WTC11 (cell line): ENCODE results near the gene KHSRP. TPM values are rescaled to one million over a fixed set of nuclear protein-coding genes. Genes with fewer than 3 reads are reported as not detected.

Experiments
- ATAC-seq: fragments of 200-7000 bp; cut with Tn5 transposase; 2 replicates; pipeline ENCODE4 v1.10.0; 2021; ENCODE audit warnings: mild to moderate bottlenecking, moderate library complexity
- CTCF ChIA-PET: fragments of 300-600 bp; sonication (Branson Sonifier 250); formaldehyde crosslinking; loops from one replicate; lab custom pipeline; 2021; ENCODE audit warnings: antibody characterized with exemption; lab: Charles Lee
- POLR2A ChIA-PET: fragments of 350-600 bp; sonication (Branson Sonifier 250); formaldehyde crosslinking; loops from one replicate; lab custom pipeline; 2021; ENCODE audit warnings: antibody characterized with exemption; lab: Charles Lee
- DNase-seq: peaks from one replicate; pipeline ENCODE4 v3.0.0; 2021; ENCODE audit warnings: low spot score
- H3K27ac Mint-ChIP-seq: 2 replicates; pipeline ENCODE4 v1.8.0; 2021; ENCODE audit warnings: mixed read lengths
- H3K27me3 Mint-ChIP-seq: 2 replicates; pipeline ENCODE4 v1.8.0; 2021; ENCODE audit warnings: low read depth, mild to moderate bottlenecking, moderate library complexity, mixed read lengths
- H3K36me3 Mint-ChIP-seq: 2 replicates; pipeline ENCODE4 v1.8.0; 2021; ENCODE audit warnings: mixed read lengths
- H3K4me1 Mint-ChIP-seq: 2 replicates; pipeline ENCODE4 v1.8.0; 2022; ENCODE audit warnings: mixed read lengths
- H3K4me3 Mint-ChIP-seq: 2 replicates; pipeline ENCODE4 v1.8.0; 2021; ENCODE audit warnings: mild to moderate bottlenecking, moderate library complexity, mixed read lengths
- H3K9me3 Mint-ChIP-seq: 2 replicates; pipeline ENCODE4 v1.8.0; 2021; ENCODE audit warnings: mixed read lengths
- EMX1 ChIP-seq: fragments of 250-450 bp; sonication (Bioruptor Pico); IDR thresholded peaks from 2 replicates; pipeline ENCODE4 v1.8.0; 2021; ENCODE audit warnings: mild to moderate bottlenecking
- FOXK1 ChIP-seq: sonication (generic); formaldehyde crosslinking; IDR thresholded peaks from 2 replicates; pipeline ENCODE4 v1.8.0; 2022; ENCODE audit warnings: mild to moderate bottlenecking, moderate library complexity, missing genetic modification reagents
- GTF2I ChIP-seq: fragments of 250-450 bp; sonication (Bioruptor Pico); conservative IDR thresholded peaks from 2 replicates; pipeline ENCODE4 v1.4.0; 2021; ENCODE audit warnings: mild to moderate bottlenecking
- JAZF1 ChIP-seq: fragments of 250-450 bp; sonication (Bioruptor Pico); IDR thresholded peaks from 2 replicates; pipeline ENCODE4 v1.9.0; 2021; ENCODE audit warnings: moderate library complexity, mild to moderate bottlenecking, inconsistent platforms
- NFE2L1 ChIP-seq: sonication (generic); formaldehyde crosslinking; IDR thresholded peaks from 2 replicates; pipeline ENCODE4 v1.8.1; 2023; ENCODE audit warnings: missing genetic modification reagents
- RORB ChIP-seq: fragments of 250-450 bp; sonication (Bioruptor Pico); IDR thresholded peaks from 2 replicates; pipeline ENCODE4 v1.9.0; 2021; ENCODE audit warnings: mild to moderate bottlenecking
- ZNF138 ChIP-seq: sonication (generic); formaldehyde crosslinking; conservative IDR thresholded peaks from 2 replicates; pipeline ENCODE4 v1.8.1; 2022; ENCODE audit warnings: mild to moderate bottlenecking, moderate library complexity, missing genetic modification reagents
- total RNA-seq: library from RNA; stranded (reverse); gene quantifications from 3 replicates; pipeline ENCODE4 v1.2.3, GENCODE V29; 2021
- TF ChIP-seq, protein P1 (sequence below): fragments of 250-450 bp; sonication (Bioruptor Pico); IDR thresholded peaks from 2 replicates; pipeline ENCODE4 v1.9.0; 2021; ENCODE audit warnings: mild to moderate bottlenecking
- TF ChIP-seq, protein P2 (sequence below): sonication (generic); formaldehyde crosslinking; IDR thresholded peaks from 2 replicates; pipeline ENCODE4 v1.8.0; 2023; ENCODE audit warnings: missing genetic modification reagents, mild to moderate bottlenecking, borderline replicate concordance
- TF ChIP-seq, protein P3 (sequence below): sonication (generic); formaldehyde crosslinking; IDR thresholded peaks from 2 replicates; pipeline ENCODE4 v1.8.1; 2023; ENCODE audit warnings: mild to moderate bottlenecking, moderate library complexity, missing genetic modification reagents
- TF ChIP-seq, protein P4 (sequence below): sonication (generic); formaldehyde crosslinking; IDR thresholded peaks from 2 replicates; pipeline ENCODE4 v1.8.1; 2023; ENCODE audit warnings: mild to moderate bottlenecking, missing genetic modification reagents
- TF ChIP-seq, protein P5 (sequence below): sonication (generic); formaldehyde crosslinking; IDR thresholded peaks from 2 replicates; pipeline ENCODE4 v1.8.0; 2023; ENCODE audit warnings: missing genetic modification reagents
- TF ChIP-seq, protein P6 (sequence below): fragments of 200-600 bp; IDR thresholded peaks from 2 replicates; pipeline ENCODE4 v1.8.0; 2022; ENCODE audit warnings: antibody characterized with exemption
- TF ChIP-seq, protein P7 (sequence below): sonication (generic); formaldehyde crosslinking; IDR thresholded peaks from 2 replicates; pipeline ENCODE4 v1.8.0; 2022; ENCODE audit warnings: mild to moderate bottlenecking, missing genetic modification reagents
- TF ChIP-seq, protein P8 (sequence below): sonication (generic); formaldehyde crosslinking; IDR thresholded peaks from 2 replicates; pipeline ENCODE4 v1.8.1; 2023; ENCODE audit warnings: mild to moderate bottlenecking, missing genetic modification reagents
- TF ChIP-seq, protein P9 (sequence below): fragments of 250-450 bp; sonication (Bioruptor Pico); IDR thresholded peaks from 2 replicates; pipeline ENCODE4 v1.9.0; 2021; ENCODE audit warnings: moderate library complexity, mild to moderate bottlenecking, inconsistent platforms, borderline replicate concordance
- TF ChIP-seq, protein P10 (sequence below): sonication (generic); formaldehyde crosslinking; IDR thresholded peaks from 2 replicates; pipeline ENCODE4 v1.8.1; 2022; ENCODE audit warnings: low read depth, mild to moderate bottlenecking, moderate library complexity, missing genetic modification reagents, borderline replicate concordance

Gene KHSRP
- total RNA-seq, 1 experiment from 2014 or later, result 572 TPM

DNA sequence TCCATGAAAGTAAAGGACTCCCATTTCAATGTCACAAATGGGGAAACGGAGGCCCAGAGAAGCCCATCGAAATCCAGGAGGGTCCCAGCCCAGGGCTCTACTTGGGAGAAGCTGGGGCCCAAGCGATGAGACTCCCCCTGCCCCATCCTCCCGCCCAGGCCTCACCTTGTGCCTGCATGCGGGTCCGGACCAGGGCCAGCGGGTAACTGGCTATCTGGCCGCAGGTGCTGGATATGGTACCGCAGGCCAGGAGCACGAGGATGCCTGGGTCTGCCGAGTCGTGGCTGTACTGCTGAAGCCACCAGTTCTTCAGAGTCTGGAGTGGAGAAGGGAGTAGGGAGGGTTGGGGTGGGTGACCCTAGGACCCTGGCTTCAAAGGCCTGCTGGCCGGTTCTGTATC lies 19.4 kb upstream of the KHSRP start (continued):
- TF ChIP-seq, protein P1, sequence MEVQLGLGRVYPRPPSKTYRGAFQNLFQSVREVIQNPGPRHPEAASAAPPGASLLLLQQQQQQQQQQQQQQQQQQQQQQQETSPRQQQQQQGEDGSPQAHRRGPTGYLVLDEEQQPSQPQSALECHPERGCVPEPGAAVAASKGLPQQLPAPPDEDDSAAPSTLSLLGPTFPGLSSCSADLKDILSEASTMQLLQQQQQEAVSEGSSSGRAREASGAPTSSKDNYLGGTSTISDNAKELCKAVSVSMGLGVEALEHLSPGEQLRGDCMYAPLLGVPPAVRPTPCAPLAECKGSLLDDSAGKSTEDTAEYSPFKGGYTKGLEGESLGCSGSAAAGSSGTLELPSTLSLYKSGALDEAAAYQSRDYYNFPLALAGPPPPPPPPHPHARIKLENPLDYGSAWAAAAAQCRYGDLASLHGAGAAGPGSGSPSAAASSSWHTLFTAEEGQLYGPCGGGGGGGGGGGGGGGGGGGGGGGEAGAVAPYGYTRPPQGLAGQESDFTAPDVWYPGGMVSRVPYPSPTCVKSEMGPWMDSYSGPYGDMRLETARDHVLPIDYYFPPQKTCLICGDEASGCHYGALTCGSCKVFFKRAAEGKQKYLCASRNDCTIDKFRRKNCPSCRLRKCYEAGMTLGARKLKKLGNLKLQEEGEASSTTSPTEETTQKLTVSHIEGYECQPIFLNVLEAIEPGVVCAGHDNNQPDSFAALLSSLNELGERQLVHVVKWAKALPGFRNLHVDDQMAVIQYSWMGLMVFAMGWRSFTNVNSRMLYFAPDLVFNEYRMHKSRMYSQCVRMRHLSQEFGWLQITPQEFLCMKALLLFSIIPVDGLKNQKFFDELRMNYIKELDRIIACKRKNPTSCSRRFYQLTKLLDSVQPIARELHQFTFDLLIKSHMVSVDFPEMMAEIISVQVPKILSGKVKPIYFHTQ (CRISPR knock-in tag), result no peak
- TF ChIP-seq, protein P2, sequence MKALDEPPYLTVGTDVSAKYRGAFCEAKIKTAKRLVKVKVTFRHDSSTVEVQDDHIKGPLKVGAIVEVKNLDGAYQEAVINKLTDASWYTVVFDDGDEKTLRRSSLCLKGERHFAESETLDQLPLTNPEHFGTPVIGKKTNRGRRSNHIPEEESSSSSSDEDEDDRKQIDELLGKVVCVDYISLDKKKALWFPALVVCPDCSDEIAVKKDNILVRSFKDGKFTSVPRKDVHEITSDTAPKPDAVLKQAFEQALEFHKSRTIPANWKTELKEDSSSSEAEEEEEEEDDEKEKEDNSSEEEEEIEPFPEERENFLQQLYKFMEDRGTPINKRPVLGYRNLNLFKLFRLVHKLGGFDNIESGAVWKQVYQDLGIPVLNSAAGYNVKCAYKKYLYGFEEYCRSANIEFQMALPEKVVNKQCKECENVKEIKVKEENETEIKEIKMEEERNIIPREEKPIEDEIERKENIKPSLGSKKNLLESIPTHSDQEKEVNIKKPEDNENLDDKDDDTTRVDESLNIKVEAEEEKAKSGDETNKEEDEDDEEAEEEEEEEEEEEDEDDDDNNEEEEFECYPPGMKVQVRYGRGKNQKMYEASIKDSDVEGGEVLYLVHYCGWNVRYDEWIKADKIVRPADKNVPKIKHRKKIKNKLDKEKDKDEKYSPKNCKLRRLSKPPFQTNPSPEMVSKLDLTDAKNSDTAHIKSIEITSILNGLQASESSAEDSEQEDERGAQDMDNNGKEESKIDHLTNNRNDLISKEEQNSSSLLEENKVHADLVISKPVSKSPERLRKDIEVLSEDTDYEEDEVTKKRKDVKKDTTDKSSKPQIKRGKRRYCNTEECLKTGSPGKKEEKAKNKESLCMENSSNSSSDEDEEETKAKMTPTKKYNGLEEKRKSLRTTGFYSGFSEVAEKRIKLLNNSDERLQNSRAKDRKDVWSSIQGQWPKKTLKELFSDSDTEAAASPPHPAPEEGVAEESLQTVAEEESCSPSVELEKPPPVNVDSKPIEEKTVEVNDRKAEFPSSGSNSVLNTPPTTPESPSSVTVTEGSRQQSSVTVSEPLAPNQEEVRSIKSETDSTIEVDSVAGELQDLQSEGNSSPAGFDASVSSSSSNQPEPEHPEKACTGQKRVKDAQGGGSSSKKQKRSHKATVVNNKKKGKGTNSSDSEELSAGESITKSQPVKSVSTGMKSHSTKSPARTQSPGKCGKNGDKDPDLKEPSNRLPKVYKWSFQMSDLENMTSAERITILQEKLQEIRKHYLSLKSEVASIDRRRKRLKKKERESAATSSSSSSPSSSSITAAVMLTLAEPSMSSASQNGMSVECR (CRISPR knock-in tag), result no peak

DNA sequence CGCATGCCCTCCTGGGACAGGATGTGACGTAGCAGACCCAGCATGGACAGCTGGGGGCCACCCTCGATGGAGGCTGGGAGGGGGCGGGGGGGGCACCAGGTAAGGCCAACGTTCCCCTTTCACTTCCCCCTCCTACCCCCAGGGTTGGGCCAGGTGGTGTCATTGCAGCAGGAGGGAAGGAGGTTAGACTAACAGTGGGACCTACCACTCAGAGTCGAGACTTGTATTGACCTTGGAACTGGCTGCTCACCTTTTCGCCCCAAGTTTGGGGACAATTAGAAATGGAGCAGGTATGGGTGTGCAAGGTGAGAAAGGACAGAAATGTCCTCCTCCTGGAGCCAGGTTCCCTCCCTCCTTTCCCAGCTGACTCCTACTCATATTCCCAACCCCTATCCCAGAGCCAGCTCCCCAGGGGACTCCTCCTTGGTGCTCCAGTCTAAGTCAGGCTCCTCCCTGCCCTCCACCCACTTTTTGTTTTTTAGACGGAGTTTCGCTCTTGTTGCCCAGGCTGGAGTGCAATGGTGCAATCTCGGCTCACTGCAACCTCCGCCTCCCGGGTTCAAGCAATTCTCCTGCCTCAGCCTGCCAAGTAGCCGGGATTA lies 17.6 kb upstream of the KHSRP start:
- ATAC-seq, result no peak
- H3K4me3 Mint-ChIP-seq, result no peak overlapping the region
- peaks cover 11% of the 10 kb centered on the region for H3K36me3 Mint-ChIP-seq
- no peak overlapping the region for H3K27ac Mint-ChIP-seq
- H3K4me1 Mint-ChIP-seq, result no peaks in the 10 kb centered on the region
- DNase-seq, result no peak
- no peaks in the 10 kb centered on the region for H3K27me3 Mint-ChIP-seq
- ChIA-PET POLR2A (no interaction called here), CTCF (no interaction called here)
- H3K9me3 Mint-ChIP-seq, result 0 out of 2 replicates have a peak, but pooled peaks cover 2% of the 10 kb centered on the region
- TF ChIP-seq, protein P3, sequence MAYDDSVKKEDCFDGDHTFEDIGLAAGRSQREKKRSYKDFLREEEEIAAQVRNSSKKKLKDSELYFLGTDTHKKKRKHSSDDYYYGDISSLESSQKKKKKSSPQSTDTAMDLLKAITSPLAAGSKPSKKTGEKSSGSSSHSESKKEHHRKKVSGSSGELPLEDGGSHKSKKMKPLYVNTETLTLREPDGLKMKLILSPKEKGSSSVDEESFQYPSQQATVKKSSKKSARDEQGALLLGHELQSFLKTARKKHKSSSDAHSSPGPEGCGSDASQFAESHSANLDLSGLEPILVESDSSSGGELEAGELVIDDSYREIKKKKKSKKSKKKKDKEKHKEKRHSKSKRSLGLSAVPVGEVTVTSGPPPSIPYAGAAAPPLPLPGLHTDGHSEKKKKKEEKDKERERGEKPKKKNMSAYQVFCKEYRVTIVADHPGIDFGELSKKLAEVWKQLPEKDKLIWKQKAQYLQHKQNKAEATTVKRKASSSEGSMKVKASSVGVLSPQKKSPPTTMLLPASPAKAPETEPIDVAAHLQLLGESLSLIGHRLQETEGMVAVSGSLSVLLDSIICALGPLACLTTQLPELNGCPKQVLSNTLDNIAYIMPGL (CRISPR knock-in tag), result no peak
- TF ChIP-seq, protein P4, sequence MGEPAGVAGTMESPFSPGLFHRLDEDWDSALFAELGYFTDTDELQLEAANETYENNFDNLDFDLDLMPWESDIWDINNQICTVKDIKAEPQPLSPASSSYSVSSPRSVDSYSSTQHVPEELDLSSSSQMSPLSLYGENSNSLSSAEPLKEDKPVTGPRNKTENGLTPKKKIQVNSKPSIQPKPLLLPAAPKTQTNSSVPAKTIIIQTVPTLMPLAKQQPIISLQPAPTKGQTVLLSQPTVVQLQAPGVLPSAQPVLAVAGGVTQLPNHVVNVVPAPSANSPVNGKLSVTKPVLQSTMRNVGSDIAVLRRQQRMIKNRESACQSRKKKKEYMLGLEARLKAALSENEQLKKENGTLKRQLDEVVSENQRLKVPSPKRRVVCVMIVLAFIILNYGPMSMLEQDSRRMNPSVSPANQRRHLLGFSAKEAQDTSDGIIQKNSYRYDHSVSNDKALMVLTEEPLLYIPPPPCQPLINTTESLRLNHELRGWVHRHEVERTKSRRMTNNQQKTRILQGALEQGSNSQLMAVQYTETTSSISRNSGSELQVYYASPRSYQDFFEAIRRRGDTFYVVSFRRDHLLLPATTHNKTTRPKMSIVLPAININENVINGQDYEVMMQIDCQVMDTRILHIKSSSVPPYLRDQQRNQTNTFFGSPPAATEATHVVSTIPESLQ (CRISPR knock-in tag), result no peak
- TF ChIP-seq, protein P5, sequence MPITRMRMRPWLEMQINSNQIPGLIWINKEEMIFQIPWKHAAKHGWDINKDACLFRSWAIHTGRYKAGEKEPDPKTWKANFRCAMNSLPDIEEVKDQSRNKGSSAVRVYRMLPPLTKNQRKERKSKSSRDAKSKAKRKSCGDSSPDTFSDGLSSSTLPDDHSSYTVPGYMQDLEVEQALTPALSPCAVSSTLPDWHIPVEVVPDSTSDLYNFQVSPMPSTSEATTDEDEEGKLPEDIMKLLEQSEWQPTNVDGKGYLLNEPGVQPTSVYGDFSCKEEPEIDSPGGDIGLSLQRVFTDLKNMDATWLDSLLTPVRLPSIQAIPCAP (CRISPR knock-in tag), result no peak
- no peak for TF ChIP-seq GTF2I (CRISPR knock-in tag)
- TF ChIP-seq EMX1 (CRISPR knock-in tag), result no peak
- no peak for TF ChIP-seq FOXK1
- TF ChIP-seq, protein P6, sequence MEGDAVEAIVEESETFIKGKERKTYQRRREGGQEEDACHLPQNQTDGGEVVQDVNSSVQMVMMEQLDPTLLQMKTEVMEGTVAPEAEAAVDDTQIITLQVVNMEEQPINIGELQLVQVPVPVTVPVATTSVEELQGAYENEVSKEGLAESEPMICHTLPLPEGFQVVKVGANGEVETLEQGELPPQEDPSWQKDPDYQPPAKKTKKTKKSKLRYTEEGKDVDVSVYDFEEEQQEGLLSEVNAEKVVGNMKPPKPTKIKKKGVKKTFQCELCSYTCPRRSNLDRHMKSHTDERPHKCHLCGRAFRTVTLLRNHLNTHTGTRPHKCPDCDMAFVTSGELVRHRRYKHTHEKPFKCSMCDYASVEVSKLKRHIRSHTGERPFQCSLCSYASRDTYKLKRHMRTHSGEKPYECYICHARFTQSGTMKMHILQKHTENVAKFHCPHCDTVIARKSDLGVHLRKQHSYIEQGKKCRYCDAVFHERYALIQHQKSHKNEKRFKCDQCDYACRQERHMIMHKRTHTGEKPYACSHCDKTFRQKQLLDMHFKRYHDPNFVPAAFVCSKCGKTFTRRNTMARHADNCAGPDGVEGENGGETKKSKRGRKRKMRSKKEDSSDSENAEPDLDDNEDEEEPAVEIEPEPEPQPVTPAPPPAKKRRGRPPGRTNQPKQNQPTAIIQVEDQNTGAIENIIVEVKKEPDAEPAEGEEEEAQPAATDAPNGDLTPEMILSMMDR, result no peak
- no peak for TF ChIP-seq RORB (CRISPR knock-in tag)
- TF ChIP-seq, protein P7, sequence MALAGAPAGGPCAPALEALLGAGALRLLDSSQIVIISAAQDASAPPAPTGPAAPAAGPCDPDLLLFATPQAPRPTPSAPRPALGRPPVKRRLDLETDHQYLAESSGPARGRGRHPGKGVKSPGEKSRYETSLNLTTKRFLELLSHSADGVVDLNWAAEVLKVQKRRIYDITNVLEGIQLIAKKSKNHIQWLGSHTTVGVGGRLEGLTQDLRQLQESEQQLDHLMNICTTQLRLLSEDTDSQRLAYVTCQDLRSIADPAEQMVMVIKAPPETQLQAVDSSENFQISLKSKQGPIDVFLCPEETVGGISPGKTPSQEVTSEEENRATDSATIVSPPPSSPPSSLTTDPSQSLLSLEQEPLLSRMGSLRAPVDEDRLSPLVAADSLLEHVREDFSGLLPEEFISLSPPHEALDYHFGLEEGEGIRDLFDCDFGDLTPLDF (CRISPR knock-in tag), result no peak
- no peak for TF ChIP-seq ZNF138 (CRISPR knock-in tag)
- TF ChIP-seq, protein P8, sequence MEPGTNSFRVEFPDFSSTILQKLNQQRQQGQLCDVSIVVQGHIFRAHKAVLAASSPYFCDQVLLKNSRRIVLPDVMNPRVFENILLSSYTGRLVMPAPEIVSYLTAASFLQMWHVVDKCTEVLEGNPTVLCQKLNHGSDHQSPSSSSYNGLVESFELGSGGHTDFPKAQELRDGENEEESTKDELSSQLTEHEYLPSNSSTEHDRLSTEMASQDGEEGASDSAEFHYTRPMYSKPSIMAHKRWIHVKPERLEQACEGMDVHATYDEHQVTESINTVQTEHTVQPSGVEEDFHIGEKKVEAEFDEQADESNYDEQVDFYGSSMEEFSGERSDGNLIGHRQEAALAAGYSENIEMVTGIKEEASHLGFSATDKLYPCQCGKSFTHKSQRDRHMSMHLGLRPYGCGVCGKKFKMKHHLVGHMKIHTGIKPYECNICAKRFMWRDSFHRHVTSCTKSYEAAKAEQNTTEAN (CRISPR knock-in tag), result no peak
- TF ChIP-seq, protein P9, sequence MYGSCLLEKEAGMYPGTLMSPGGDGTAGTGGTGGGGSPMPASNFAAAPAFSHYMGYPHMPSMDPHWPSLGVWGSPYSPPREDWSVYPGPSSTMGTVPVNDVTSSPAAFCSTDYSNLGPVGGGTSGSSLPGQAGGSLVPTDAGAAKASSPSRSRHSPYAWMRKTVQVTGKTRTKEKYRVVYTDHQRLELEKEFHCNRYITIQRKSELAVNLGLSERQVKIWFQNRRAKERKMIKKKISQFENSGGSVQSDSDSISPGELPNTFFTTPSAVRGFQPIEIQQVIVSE (CRISPR knock-in tag), result no peak
- TF ChIP-seq, protein P10, sequence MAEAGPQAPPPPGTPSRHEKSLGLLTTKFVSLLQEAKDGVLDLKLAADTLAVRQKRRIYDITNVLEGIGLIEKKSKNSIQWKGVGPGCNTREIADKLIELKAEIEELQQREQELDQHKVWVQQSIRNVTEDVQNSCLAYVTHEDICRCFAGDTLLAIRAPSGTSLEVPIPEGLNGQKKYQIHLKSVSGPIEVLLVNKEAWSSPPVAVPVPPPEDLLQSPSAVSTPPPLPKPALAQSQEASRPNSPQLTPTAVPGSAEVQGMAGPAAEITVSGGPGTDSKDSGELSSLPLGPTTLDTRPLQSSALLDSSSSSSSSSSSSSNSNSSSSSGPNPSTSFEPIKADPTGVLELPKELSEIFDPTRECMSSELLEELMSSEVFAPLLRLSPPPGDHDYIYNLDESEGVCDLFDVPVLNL (CRISPR knock-in tag), result no peak
- TF ChIP-seq JAZF1, result no peak
- no peak for TF ChIP-seq NFE2L1 (CRISPR knock-in tag)
